Measurements from ENCODE around the gene PRKAG1.

The PRKAG1 gene

DNA sequence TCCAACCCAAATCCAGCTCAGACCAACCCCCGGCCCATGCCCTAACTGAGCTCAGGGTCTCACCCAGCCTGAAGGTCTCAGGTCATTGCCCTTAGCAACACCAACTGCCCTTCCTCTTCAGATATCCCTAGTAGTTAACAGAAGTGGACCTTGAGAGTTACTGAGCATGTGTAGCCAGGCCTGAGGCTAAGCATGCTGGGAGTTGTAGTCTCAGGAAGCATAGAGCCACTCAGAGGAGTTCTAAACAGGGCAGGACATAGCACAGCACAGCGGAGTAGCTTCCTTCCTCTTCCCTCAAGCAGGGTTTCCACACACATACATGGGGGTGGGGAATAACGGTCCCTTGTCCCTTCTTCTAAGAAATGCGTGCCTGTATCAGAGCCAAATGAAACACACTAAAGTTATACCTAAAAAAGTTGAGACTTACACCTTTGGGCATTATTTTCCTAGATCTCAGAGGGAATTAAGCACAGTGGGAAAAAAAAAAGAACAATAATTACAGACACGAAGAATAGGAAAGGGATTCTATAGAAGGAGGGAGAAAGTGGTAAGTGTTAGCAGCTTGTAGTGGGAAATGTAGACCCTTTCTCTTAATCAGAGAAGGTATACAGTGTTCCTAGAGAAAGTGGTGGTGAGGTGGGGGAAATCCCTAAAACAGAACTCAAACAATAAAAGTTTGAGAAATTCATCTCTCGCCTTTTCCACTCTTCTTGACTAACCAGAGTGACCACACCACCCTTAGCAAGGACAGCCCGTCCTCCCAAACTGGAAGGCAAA is 37.6 kb upstream of the PRKAG1 start:
- TF ChIP-seq POLR2AphosphoS5 (IDR thresholded peaks at IDR 0.05; ENCODE audit: low read depth, low read length): no peak
- TF ChIP-seq SIN3A (IDR thresholded peaks at IDR 0.05; ENCODE audit: borderline replicate concordance, insufficient read depth, low read length): peak; percentile 42; the same call in 1 of the 2 replicates
- TF ChIP-seq TAF1 (IDR thresholded peaks at IDR 0.05; ENCODE audit: borderline replicate concordance, insufficient read depth, low read length): peak; percentile 74; the same call in 1 of the 2 replicates
- TF ChIP-seq FOXP2 (optimal IDR thresholded peaks at IDR 0.05; ENCODE audit: borderline replicate concordance, extremely low read depth, extremely low read length, insufficient read depth): no peak

DNA sequence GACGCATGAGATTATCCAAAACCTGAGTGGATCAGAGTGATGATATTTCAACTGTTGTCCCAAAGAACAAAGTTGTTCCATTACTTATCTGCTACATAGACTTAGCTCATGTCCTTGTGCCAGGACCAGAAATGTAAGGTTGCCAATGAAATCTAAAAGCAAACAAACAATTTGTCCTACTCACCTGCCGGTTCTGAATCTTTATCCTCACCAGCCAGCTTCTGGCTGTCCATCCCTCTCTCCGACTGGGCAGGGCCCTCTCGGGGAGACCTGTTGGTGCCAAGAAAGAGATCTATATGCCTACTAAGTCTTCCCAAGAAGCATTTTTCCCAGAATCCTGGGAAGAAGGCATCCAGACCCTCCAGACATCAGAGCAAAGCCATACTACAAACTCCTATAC is 36.5 kb upstream of the PRKAG1 start:
- no peak for TF ChIP-seq TAF1 (IDR thresholded peaks at IDR 0.05; ENCODE audit: borderline replicate concordance, insufficient read depth, low read length)
- TF ChIP-seq SIN3A (IDR thresholded peaks at IDR 0.05; ENCODE audit: borderline replicate concordance, insufficient read depth, low read length): no peak
- TF ChIP-seq FOXP2 (optimal IDR thresholded peaks at IDR 0.05; ENCODE audit: borderline replicate concordance, extremely low read depth, extremely low read length, insufficient read depth): no peak
- TF ChIP-seq POLR2AphosphoS5 (IDR thresholded peaks at IDR 0.05; ENCODE audit: low read depth, low read length): no peak

DNA sequence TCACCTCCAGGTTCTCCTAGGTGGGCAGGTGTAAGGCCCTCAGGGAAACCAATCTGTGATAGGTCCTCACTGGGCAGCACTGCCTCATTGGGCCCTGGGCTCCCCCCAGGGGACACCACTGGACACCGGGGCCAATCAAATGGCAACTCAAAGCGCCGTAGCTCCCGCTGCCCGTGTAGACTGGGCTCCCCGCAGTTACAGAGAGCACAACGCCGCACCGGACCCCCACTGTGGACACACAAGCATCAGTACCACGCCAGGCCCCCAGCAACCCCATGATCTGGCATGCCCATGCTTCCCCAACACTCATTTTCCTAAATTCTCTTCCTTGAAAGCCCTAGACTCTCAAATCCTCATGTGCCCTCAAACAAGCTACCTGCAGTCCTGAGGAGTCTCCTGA is 35.9 kb upstream of the PRKAG1 start:
- TF ChIP-seq, protein P1, sequence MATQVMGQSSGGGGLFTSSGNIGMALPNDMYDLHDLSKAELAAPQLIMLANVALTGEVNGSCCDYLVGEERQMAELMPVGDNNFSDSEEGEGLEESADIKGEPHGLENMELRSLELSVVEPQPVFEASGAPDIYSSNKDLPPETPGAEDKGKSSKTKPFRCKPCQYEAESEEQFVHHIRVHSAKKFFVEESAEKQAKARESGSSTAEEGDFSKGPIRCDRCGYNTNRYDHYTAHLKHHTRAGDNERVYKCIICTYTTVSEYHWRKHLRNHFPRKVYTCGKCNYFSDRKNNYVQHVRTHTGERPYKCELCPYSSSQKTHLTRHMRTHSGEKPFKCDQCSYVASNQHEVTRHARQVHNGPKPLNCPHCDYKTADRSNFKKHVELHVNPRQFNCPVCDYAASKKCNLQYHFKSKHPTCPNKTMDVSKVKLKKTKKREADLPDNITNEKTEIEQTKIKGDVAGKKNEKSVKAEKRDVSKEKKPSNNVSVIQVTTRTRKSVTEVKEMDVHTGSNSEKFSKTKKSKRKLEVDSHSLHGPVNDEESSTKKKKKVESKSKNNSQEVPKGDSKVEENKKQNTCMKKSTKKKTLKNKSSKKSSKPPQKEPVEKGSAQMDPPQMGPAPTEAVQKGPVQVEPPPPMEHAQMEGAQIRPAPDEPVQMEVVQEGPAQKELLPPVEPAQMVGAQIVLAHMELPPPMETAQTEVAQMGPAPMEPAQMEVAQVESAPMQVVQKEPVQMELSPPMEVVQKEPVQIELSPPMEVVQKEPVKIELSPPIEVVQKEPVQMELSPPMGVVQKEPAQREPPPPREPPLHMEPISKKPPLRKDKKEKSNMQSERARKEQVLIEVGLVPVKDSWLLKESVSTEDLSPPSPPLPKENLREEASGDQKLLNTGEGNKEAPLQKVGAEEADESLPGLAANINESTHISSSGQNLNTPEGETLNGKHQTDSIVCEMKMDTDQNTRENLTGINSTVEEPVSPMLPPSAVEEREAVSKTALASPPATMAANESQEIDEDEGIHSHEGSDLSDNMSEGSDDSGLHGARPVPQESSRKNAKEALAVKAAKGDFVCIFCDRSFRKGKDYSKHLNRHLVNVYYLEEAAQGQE (IDR thresholded peaks at IDR 0.05; ENCODE audit: insufficient read depth in 1 of 2, low read depth in 2 of 2, low read length in 2 of 2): no peak
- no peak for TF ChIP-seq TAF1 (IDR thresholded peaks at IDR 0.05; ENCODE audit: borderline replicate concordance, insufficient read depth, low read length)
- TF ChIP-seq FOXP2 (optimal IDR thresholded peaks at IDR 0.05; ENCODE audit: borderline replicate concordance, extremely low read depth, extremely low read length, insufficient read depth): no peak
- TF ChIP-seq SIN3A (IDR thresholded peaks at IDR 0.05; ENCODE audit: borderline replicate concordance, insufficient read depth, low read length): no peak
- no peak for TF ChIP-seq POLR2AphosphoS5 (IDR thresholded peaks at IDR 0.05; ENCODE audit: low read depth, low read length)

DNA sequence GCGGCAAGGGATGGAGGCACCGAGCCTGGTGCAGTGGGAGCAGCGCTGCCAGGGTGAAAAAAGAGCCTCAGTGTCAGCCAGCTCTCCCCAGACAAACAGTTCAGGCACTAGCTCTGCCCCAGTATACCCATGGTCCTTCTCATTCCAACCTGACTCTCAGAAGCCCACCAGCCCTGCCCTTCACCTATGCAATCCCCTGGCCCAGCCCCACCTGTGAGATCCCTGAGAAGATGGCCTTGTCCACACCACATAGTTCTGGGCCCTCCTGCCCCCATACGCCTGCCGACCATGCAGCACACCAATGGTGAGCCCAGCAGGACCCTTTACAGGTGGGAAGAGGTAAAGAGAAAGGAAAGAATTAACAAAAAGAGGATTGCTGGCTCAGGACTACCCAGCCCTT is 35.5 kb upstream of the PRKAG1 start:
- TF ChIP-seq POLR2AphosphoS5 (IDR thresholded peaks at IDR 0.05; ENCODE audit: low read depth, low read length) (no peak), TAF1 (IDR thresholded peaks at IDR 0.05; ENCODE audit: borderline replicate concordance, insufficient read depth, low read length) (no peak), FOXP2 (optimal IDR thresholded peaks at IDR 0.05; ENCODE audit: borderline replicate concordance, extremely low read depth, extremely low read length, insufficient read depth) (no peak)
- TF ChIP-seq, protein P1 (IDR thresholded peaks at IDR 0.05; ENCODE audit: insufficient read depth in 1 of 2, low read depth in 2 of 2, low read length in 2 of 2): no peak

DNA sequence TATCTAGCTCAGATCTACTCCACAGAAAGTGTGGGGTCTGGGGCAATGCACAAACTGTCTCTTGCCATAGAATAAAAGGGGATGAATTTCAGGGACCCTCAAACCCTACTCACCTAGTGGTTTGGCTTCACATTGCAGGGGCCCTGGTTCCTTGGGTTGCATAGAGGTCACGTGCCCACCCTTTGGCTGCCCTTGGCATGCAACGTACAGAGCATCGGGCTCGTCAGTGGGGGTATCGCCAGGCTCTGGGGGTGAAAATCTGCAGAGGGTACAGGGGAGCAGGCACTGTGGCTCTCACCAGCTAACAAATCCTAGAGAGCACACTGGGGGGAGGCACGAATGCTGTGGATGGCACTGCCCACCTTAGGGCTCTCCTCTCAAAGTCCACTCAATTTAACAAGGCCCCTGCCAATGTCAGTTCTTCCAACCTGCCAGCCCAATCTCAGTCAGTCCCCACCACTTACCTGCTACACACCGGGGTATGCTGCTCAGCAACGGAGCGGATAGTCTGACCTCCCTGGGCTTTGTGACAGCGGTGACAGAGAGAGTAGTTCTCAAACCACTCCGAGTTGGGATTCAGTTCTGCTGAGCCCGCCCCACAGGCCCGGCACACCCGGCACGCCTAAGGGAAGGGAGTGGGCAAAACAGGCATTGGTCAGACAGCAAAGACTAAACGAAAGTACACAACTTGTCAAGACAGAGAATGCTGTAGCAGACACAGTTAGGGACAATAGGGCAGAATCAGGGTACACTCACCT is 34.1 kb upstream of the PRKAG1 start:
- TF ChIP-seq, protein P1 (IDR thresholded peaks at IDR 0.05; ENCODE audit: insufficient read depth in 1 of 2, low read depth in 2 of 2, low read length in 2 of 2): no peak
- TF ChIP-seq SIN3A (IDR thresholded peaks at IDR 0.05; ENCODE audit: borderline replicate concordance, insufficient read depth, low read length) (no peak), POLR2AphosphoS5 (IDR thresholded peaks at IDR 0.05; ENCODE audit: low read depth, low read length) (no peak), FOXP2 (optimal IDR thresholded peaks at IDR 0.05; ENCODE audit: borderline replicate concordance, extremely low read depth, extremely low read length, insufficient read depth) (no peak), TAF1 (IDR thresholded peaks at IDR 0.05; ENCODE audit: borderline replicate concordance, insufficient read depth, low read length) (no peak)
